CD4-positive, alpha-beta memory T cell (primary cell): ENCODE measurements around the gene RNF5. TPM values are rescaled to one million over a fixed set of nuclear protein-coding genes. Genes with fewer than 3 reads are reported as not detected.

Experiments
- CTCF ChIA-PET: fragments of 350-600 bp; sonication (Branson Sonifier 250); formaldehyde crosslinking; loops from one replicate; lab custom pipeline; 2021; ENCODE audit warnings: inconsistent platforms; ENCODE audit not compliant: partially characterized antibody; lab: Charles Lee
- POLR2A ChIA-PET: fragments of 350-600 bp; sonication (Branson Sonifier 250); formaldehyde crosslinking; loops from one replicate; lab custom pipeline; 2021; ENCODE audit not compliant: partially characterized antibody; lab: Charles Lee
- DNase-seq, 5 donors: peaks; one replicate each; pipeline versions ENCODE4 v3.0.0 to v3.0.0-alpha.2; 2020 to 2022; ENCODE audit warnings: mixed read lengths in 1 of 5
- H3K27ac ChIP-seq: one replicate; pipeline ENCODE4 v1.7.0; 2013; ENCODE audit warnings: low read depth, low read length
- H3K27me3 ChIP-seq: 2 replicates; pipeline ENCODE4 v1.7.0; 2013; ENCODE audit warnings: mild to moderate bottlenecking, low read length, moderate library complexity; ENCODE audit not compliant: insufficient read depth
- H3K36me3 ChIP-seq: 2 replicates; pipeline ENCODE4 v1.7.0; 2013; ENCODE audit warnings: mild to moderate bottlenecking, low read length, moderate library complexity; ENCODE audit not compliant: insufficient read depth
- H3K4me1 ChIP-seq: 2 replicates; pipeline ENCODE4 v1.7.0; 2013; ENCODE audit warnings: mild to moderate bottlenecking, low read length, moderate library complexity; ENCODE audit not compliant: insufficient read depth
- H3K4me3 ChIP-seq, 2 donors: one replicate each; pipeline ENCODE4 v1.7.0; 2013; ENCODE audit warnings: low read length in 2 of 2, mild to moderate bottlenecking in 1 of 2
- H3K9me3 ChIP-seq, 2 donors: one replicate each; pipeline ENCODE4 v1.7.0; 2013; ENCODE audit warnings: low read length in 2 of 2, control low read depth in 1 of 2; ENCODE audit not compliant: control insufficient read depth in 1 of 2
- H3K27ac Mint-ChIP-seq, 7 donors: one replicate each; pipeline ENCODE4 v1.8.0; 2020 to 2021; ENCODE audit warnings: mixed read lengths in 7 of 7, mild to moderate bottlenecking in 6 of 7, inconsistent platforms in 3 of 7, moderate library complexity in 3 of 7
- H3K27me3 Mint-ChIP-seq, 2 donors: one replicate each; pipeline ENCODE4 v1.8.0; 2020 to 2021; ENCODE audit warnings: mixed read lengths in 2 of 2
- H3K36me3 Mint-ChIP-seq, 2 donors: one replicate each; pipeline ENCODE4 v1.8.0; 2020 to 2021; ENCODE audit warnings: mixed read lengths in 2 of 2, inconsistent platforms in 1 of 2, mild to moderate bottlenecking in 1 of 2
- H3K4me1 Mint-ChIP-seq, 4 donors: one replicate each; pipeline ENCODE4 v1.8.0; 2020 to 2021; ENCODE audit warnings: mixed read lengths in 4 of 4, mild to moderate bottlenecking in 1 of 4
- H3K4me3 Mint-ChIP-seq, 8 donors: one replicate each; pipeline ENCODE4 v1.8.0; 2020 to 2021; ENCODE audit warnings: mixed read lengths in 8 of 8, mild to moderate bottlenecking in 7 of 8, moderate library complexity in 6 of 8, inconsistent platforms in 3 of 8
- H3K9me3 Mint-ChIP-seq, 8 donors: one replicate each; pipeline ENCODE4 v1.8.0; 2020 to 2021; ENCODE audit warnings: mixed read lengths in 8 of 8, mild to moderate bottlenecking in 5 of 8, inconsistent platforms in 3 of 8, moderate library complexity in 1 of 8
- intact Hi-C: fragments of 100-400 bp; cut with micrococcal nuclease; formaldehyde crosslinking; loops from one replicate; pipeline ENCODE4 v1.15.1; 2023
- polyA plus RNA-seq, 2 donors: library from polyadenylated mRNA; unstranded; fragments of 300-500 nt; fragmentation: Illumina TruSeq; gene quantifications; one replicate each; pipeline ENCODE4 v1.2.3, GENCODE V29; 2021
- total RNA-seq, 2 experiments: library from RNA; stranded (reverse); gene quantifications; one replicate each; pipeline ENCODE4 v1.2.3, GENCODE V29; 2021

RNF5 gene
- total and polyA plus RNA-seq, 4 experiments from 2014 or later, result 44.2 to 129 (median 74.7) TPM

DNA sequence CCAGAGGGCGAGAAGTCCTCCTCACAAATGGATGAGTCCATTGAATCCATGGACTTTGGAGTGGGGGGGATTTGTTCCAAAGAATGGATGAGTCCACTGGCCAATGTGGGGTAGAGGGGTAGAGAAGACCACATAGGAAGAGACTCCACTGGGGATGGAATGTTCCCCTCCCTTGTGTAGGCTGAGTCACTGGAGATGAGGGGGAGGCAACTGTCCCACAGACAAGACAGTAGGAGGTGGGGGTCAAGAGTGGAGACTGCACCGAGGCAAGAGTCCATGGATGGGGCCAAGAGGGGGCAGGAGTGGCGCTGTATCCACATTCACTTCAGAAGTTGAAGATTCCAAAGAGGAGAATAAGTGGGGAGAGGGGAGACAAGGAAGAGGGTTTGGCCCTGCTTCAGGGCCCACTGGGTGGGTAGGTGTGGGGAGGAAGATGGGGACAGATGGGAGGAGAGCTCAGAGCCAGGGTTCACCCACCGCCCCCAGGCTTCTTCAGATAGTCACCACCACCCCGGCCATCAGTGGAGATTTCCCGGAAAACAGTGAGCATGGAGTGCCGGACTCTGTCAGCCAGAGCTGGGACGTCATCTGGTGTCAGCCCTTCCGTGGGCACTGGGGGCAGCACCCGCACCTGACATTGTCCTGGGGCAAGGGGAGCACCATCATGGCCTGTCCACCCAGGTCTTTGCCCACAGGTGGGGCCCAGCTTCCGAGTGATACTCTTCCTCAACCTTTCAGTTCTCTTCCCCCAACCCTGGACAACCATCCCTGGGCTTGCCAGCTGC is 9.2 kb upstream of the RNF5 start:
- no peak overlapping the region for H3K4me3 Mint-ChIP-seq
- Histone ChIP-seq H3K27ac (no peak overlapping the region), H3K4me3 (no peak overlapping the region), H3K36me3 (peaks cover 14% of the 10 kb centered on the region), H3K4me1 (peaks cover 15% of the 10 kb centered on the region), H3K27me3 (no peaks in the 10 kb centered on the region), H3K9me3 (no peaks in the 10 kb centered on the region)
- POLR2A ChIA-PET, result interaction anchor here (1.4 to 1.6 kb wide), 2 partner anchors 27 to 41 kb away, joined by 4 to 7 read pairs; partner anchors contain the start of gene ATF6B
- peaks cover 22 to 40% of the 10 kb centered on the region in 2 donors for H3K36me3 Mint-ChIP-seq
- H3K4me1 Mint-ChIP-seq, result peaks cover 16 to 21% (median 19%) of the 10 kb centered on the region in 4 donors
- no peak for DNase-seq
- no peaks in the 10 kb centered on the region for H3K9me3 Mint-ChIP-seq
- intact Hi-C loops, result no loop called here
- CTCF ChIA-PET, result interaction anchor here (1.4 kb wide), 1 partner anchor 14 kb away, joined by 3 read pairs; no protein-coding TSS in a partner anchor
- peak overlapping the region in 1 of 7 donors; percentile 36 for H3K27ac Mint-ChIP-seq
- no peaks in the 10 kb centered on the region for H3K27me3 Mint-ChIP-seq

DNA sequence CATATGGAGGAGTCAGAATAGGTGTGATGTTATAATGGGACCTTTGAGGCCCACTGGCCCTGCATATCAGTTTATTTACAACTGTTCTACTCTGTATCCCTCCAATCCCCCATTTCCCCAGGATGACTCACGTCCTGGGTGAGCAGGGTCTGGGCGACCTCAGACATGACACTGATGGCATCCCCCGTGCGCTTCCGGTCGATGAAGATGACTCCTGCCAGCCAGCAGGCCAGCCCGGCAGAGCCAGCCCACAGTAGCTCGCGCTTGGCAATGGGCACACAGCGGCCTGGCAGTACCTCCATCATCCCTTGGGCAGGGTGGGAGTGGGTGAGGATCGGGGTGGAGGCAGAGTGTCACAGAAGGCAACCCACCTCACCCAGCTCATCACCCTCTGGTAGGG is 7.9 kb upstream of the RNF5 start:
- Histone ChIP-seq H3K4me1 (peaks cover 28% of the 10 kb centered on the region), H3K36me3 (peaks cover 14% of the 10 kb centered on the region), H3K4me3 (no peak overlapping the region), H3K27ac (no peak overlapping the region), H3K9me3 (no peaks in the 10 kb centered on the region), H3K27me3 (no peaks in the 10 kb centered on the region)
- peaks cover 28 to 34% (median 29%) of the 10 kb centered on the region in 4 donors for H3K4me1 Mint-ChIP-seq
- intact Hi-C loops, result no loop called here
- peaks cover 22 to 38% of the 10 kb centered on the region in 2 donors for H3K36me3 Mint-ChIP-seq
- H3K4me3 Mint-ChIP-seq, result no peak overlapping the region
- no peak overlapping the region for H3K27ac Mint-ChIP-seq
- no peak for DNase-seq
- no peaks in the 10 kb centered on the region for H3K9me3 Mint-ChIP-seq
- POLR2A ChIA-PET, result interaction anchor here (1.3 to 1.6 kb wide), 2 partner anchors 40 to 42 kb away, joined by 3 to 4 read pairs; partner anchors contain the start of genes ATF6B and FKBPL
- CTCF ChIA-PET, result interaction anchor here (0.9 kb wide), 1 partner anchor 52 kb away, joined by 3 read pairs; no protein-coding TSS in a partner anchor
- no peaks in the 10 kb centered on the region for H3K27me3 Mint-ChIP-seq

DNA sequence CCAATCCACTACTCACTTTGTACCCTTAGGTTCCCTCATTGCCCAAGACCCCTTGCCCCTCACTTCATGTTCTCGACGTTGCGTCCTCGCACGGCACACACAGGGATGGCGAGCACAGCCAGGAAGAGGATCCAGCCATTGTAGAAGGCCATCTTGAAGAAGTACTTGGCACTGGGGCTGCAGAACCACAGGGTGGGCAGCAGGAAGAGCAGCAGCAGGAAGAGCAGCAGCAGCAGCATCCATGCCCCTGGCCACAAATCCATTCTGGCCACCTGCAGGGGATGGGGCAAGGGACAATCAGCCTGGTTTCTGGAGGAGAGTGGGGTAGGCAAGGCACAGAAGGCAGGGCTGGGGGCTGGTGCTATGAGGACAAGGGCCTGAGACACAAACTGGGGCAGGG is 7.0 kb upstream of the RNF5 start:
- H3K4me1 Mint-ChIP-seq, result peaks cover 31 to 40% (median 35%) of the 10 kb centered on the region in 4 donors

DNA sequence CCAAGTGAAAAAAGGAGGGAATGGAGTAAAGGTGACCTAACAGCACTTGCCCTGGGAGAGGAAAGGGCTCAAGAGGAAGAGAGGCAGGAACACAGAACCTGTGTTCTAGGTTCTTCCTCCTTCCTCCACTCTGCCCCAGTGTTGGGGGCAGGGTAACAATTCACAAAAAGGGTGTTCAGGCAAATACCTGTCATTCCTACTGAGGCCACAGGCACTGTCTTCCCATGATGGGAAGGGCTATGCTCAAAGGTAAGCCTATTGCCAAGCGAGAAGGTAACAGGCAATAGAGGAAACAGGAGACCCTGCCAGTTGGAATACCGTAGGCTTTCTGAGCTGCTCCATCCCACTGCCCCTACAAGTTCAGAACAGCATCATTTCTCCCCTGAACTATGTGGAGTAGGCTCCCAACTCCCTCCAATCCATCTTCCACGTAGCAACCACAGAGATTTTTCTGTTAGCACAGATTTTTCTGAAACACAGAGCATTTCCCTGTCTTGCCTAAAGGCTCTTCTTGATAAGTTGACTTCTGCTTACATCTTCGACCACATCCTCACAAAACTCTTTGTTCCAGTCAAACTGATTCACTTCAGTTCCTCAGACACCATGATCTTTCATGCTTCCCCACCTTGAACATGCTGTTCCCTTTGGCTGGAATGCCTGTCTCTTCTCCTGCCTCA is 5.0 kb upstream of the RNF5 start:
- H3K27ac Mint-ChIP-seq, result peak overlapping the region in 4 of 7 donors; percentile 19 to 82 (median 38)
- Histone ChIP-seq H3K4me1 (peaks cover 43% of the 10 kb centered on the region), H3K27ac (no peak overlapping the region), H3K4me3 (no peak overlapping the region), H3K9me3 (no peaks in the 10 kb centered on the region), H3K36me3 (peaks cover 9% of the 10 kb centered on the region), H3K27me3 (no peaks in the 10 kb centered on the region)
- peak overlapping the region in 2 of 8 donors; percentile 2 to 61 for H3K4me3 Mint-ChIP-seq
- CTCF ChIA-PET, result interaction anchor here (1.3 kb wide), 1 partner anchor 72 kb away, joined by 4 read pairs; no protein-coding TSS in a partner anchor
- DNase-seq, result no peak
- intact Hi-C loops, result no loop called here
- POLR2A ChIA-PET, result interaction anchor here (1.0 kb wide), 1 partner anchor 19 kb away, joined by 3 read pairs; the partner anchor contains the start of gene GPSM3
- no peaks in the 10 kb centered on the region for H3K9me3 Mint-ChIP-seq
- peaks cover 16 to 33% of the 10 kb centered on the region in 2 donors for H3K36me3 Mint-ChIP-seq
- no peaks in the 10 kb centered on the region for H3K27me3 Mint-ChIP-seq
- H3K4me1 Mint-ChIP-seq, result peaks cover 41 to 56% (median 49%) of the 10 kb centered on the region in 4 donors

More for the DNA sequence above, 7.0 kb upstream of the RNF5 start:
- Mint-ChIP-seq H3K27me3 (no peaks in the 10 kb centered on the region), H3K4me3 (no peak overlapping the region), H3K36me3 (peaks cover 22 to 37% of the 10 kb centered on the region in 2 donors), H3K9me3 (no peaks in the 10 kb centered on the region), H3K27ac (peak overlapping the region in 2 of 7 donors; percentile 68 to 92)
- peaks cover 14% of the 10 kb centered on the region for H3K36me3 ChIP-seq
- H3K4me1 ChIP-seq, result peaks cover 33% of the 10 kb centered on the region
- no peak overlapping the region for H3K27ac ChIP-seq
- ChIA-PET CTCF (no interaction called here), POLR2A (interaction anchor here (0.5 to 1.3 kb wide), 3 partner anchors 24 to 197 kb away, joined by 3 to 5 read pairs (median 3); partner anchors contain the start of gene FKBPL)
- no peak for DNase-seq
- no peak overlapping the region for H3K4me3 ChIP-seq
- H3K27me3 ChIP-seq, result no peaks in the 10 kb centered on the region
- H3K9me3 ChIP-seq, result no peaks in the 10 kb centered on the region
- intact Hi-C loops, result no loop called here

DNA sequence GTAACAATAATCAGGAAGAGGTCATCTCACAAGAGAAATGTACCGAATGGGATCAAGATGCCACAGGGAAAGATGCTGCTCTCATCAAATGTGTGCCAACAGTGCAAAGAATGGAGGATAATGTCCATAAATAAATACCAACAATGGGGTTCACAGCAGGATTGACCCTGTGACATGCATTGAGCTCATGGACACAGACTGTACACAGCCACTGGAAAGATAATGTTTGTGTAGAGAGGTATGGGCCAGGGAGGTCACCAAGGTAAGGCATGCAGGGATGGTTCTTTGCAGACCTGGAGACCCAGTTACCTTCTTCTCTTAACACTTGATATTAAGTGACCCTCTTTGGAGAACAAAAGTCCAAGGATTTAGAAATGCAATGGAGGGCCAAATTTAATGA is 3.8 kb upstream of the RNF5 start:
- POLR2A ChIA-PET, result no interaction called here
- DNase-seq, result no peak
- H3K4me3 ChIP-seq, result no peak overlapping the region
- H3K9me3 ChIP-seq, result no peaks in the 10 kb centered on the region
- peak overlapping the region in 4 of 7 donors; percentile 7 to 77 (median 27) for H3K27ac Mint-ChIP-seq
- H3K4me1 ChIP-seq, result peaks cover 52% of the 10 kb centered on the region
- no peaks in the 10 kb centered on the region for H3K9me3 Mint-ChIP-seq
- peaks cover 9 to 33% of the 10 kb centered on the region in 2 donors for H3K36me3 Mint-ChIP-seq
- CTCF ChIA-PET, result no interaction called here
- no peaks in the 10 kb centered on the region for H3K27me3 ChIP-seq
- peak overlapping the region; percentile 60 to 100 (median 90) for H3K4me3 Mint-ChIP-seq
- H3K27ac ChIP-seq, result no peak overlapping the region
- H3K4me1 Mint-ChIP-seq, result peaks cover 50 to 68% (median 60%) of the 10 kb centered on the region in 4 donors
- no peaks in the 10 kb centered on the region for H3K27me3 Mint-ChIP-seq
- H3K36me3 ChIP-seq, result peaks cover 4% of the 10 kb centered on the region
- intact Hi-C loops, result no loop called here

DNA sequence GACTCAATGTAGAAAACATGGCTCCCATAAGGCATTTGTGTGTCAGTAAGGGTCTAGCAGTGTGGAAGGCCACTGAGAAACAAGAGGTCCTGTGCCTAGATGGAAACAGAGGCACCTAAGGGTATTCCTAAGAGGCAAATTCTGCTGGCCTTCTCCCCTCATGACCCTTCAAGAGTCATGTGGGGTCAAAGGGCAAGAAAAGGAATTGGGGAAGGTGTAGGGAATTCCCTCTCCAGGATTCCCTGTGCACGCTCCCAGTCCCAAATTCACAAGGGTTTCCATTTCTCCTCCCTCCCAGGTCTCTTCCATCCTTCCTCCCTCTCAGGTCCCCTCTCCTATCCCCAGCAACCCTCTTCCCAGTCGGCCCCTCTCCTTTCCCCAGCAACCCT is 2.9 kb upstream of the RNF5 start:
- Histone ChIP-seq H3K27ac (peak overlapping the region; percentile 91), H3K9me3 (no peaks in the 10 kb centered on the region), H3K4me1 (peaks cover 61% of the 10 kb centered on the region), H3K27me3 (no peaks in the 10 kb centered on the region), H3K36me3 (peaks cover 2% of the 10 kb centered on the region), H3K4me3 (peak overlapping the region; percentile 74 to 77)
- Mint-ChIP-seq H3K4me1 (peaks cover 50 to 77% (median 65%) of the 10 kb centered on the region in 4 donors), H3K27ac (peak overlapping the region; percentile 63 to 99 (median 88)), H3K9me3 (no peaks in the 10 kb centered on the region), H3K4me3 (peak overlapping the region; percentile 87 to 100 (median 95)), H3K36me3 (peaks cover 9 to 28% of the 10 kb centered on the region in 2 donors), H3K27me3 (no peaks in the 10 kb centered on the region)
- ChIA-PET CTCF (no interaction called here), POLR2A (no interaction called here)
- intact Hi-C loops, result loop anchor here (5.0 kb wide), 2 partner anchors 278 to 797 kb away; partner anchors contain the start of gene EHMT2
- DNase-seq, result no peak
